DMS153 treated with DMSO at 0.1 percent for 48 hours (cell line): ENCODE results near the gene ZNFX1.

Source experiments
- DNase-seq: peaks from one replicate; lab custom pipeline; 2025; ENCODE audit not compliant: unreplicated experiment; lab: John Stamatoyannopoulos, UW

ZNFX1 gene

GRCh38 chr20:49293122-49293521, 15.3 kb upstream of the ZNFX1 start:
- DNase-seq, result no peak

DNA sequence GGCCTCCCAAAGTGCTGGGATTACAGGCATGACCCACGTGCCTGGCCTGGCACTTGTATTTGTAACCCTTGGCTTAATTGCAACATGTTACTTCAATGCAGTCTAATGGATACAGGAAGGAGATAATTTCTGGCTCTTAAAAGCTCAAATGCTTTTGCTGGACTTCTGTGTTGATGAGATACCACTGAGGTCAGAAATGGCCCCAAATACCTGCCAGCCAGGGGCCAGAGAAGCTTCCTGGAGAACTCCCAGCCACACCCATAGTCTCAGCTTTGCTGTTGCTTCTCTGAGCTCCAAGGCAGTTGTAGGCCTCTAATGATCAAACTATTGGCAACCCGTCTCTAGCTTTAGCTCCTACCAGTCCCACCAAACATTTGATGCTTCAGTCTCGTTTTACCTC, 14.2 kb upstream of the ZNFX1 start:
- no peak for DNase-seq

- DNase-seq, result no peak
Observed at GRCh38 chr20:49291200-49291599, 13.3 kb upstream of the ZNFX1 start.

- no peak for DNase-seq
Observed at GRCh38 chr20:49290608-49291191, 12.8 kb upstream of the ZNFX1 start.

DNA sequence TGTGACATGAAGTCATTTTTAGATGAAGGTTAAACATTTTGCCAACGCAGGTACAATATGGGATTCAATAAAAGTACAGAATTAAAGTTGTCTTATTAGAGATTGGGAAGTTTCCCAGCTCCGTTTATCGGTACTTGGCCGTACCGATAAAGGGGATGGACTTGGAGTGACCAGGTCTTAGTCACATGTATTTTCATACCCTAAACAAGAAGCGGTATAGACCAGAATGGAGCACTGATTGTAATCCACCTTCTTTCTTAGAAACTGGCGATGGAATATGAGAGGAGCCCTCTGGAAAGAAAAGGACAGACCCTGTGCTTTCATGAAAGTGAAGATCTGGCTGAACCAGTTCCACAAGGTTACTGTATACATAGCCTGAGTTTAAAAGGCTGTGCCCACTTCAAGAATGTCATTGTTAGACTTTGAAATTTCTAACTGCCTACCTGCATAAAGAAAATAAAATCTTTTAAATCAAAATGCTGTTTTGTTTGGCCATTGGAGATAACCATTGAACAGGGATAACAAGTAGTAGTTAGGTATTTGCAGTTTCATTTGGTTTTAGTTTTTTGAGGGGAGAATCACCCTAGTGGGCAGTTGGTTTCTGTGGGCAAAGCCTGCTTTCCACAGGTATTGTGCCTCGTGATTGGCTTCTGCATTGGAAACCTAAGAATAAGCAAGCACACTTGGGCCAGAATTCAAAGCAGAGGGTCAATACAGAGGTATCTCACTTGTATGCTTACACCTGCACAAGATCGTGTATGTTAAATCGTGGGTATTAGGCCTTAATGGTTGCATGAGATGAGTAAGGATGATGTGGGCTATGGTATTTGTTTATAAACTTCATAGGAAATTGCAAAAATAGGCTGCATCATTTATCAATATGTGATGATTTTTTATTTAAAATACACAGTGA, 11.2 kb upstream of the ZNFX1 start:
- DNase-seq, result no peak

DNA sequence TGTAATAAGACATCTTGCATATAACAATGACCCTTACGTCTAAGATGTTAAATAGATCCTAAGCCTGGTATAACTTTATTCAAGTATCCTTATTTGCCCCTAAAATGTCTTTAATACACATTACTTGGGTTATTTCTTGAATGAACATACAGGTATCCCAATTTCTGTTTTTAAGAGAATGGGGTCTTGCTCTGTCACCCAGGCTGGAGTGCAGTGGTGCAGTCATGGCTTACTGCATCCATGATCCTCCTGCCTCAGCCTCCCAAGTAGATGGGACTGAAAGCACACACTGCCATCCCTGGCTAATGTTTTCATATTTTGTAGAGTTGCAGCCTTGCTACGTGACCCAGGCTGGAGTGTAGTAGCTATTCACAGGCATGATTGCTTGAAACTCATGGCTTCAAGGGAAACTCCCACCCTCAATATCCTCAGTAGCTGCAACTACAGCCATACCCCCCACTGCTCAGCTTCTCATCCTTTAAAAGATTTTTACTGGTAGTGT, 10.4 kb upstream of the ZNFX1 start:
- no peak for DNase-seq

DNA sequence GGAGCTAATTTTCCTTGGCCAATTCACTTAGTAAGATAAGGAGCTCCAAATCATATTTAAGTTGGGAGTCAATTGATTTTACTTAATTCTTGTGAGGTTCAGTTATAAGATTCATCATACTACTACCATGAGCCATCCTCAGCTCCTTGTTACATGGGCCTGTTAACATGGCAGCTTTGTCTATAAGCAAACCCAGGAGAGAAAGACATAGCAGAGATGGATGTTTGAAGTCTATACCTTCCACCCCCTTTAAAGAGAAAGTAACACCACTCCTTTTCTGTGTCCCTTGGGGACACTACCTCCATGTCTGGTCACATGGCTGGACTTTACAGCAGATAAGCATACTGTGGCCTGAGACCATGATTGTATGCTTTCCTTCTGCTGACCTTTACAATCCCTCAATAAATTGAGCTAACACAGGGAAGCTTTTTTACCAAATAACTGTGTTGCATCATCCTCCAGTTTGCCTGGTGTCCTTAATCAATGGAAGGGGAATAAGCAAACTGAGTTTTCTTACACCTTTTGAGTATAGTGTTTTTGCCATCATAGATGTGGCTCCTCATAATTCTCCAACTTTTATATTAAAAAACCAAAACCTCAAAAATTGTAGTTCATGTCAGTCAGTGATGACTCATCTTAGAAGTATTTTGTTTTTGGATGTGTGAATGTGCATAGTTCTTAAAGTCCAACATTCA, 9.8 kb upstream of the ZNFX1 start:
- no peak for DNase-seq

DNA sequence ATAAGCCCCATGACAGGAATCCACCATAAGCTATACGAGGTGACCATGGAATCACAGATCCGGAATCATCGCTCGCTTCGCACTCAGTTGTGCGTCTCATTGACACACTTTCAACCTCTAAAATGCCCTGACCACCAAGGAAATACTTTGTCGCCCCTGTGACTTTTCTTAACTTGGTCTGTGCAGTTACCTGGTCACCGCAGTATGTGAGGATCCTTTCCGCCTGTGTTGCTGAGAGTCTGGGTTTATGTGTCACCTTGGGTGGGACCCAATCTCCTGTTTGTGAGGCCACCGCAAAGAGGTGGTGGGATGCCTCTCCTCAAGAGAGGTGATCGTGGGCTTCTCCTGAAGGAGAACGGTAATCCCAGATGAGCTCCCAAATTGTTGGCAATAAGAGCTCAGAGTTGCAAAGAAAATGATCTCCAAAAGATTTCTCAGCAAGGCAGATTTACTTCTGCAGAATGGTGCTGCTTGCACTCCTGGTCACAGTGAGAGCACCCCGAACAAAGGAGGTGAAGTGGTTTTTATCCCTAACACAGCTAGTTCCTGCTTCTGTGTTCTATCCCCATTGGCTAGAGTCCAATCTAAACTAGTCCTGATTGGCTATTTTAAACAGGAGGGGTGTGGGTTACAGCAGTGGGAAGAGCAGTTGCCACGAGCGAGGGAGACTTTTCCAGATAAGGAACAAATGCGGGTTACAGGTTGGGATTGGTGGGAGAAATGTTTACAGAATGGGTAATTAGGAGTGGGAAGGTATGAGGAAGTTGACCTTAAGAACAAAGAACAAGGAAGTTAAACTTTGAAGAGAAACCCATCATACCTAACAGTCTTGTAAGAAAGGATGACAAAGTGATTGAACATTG, 9.1 kb upstream of the ZNFX1 start:
- no peak for DNase-seq

DNA sequence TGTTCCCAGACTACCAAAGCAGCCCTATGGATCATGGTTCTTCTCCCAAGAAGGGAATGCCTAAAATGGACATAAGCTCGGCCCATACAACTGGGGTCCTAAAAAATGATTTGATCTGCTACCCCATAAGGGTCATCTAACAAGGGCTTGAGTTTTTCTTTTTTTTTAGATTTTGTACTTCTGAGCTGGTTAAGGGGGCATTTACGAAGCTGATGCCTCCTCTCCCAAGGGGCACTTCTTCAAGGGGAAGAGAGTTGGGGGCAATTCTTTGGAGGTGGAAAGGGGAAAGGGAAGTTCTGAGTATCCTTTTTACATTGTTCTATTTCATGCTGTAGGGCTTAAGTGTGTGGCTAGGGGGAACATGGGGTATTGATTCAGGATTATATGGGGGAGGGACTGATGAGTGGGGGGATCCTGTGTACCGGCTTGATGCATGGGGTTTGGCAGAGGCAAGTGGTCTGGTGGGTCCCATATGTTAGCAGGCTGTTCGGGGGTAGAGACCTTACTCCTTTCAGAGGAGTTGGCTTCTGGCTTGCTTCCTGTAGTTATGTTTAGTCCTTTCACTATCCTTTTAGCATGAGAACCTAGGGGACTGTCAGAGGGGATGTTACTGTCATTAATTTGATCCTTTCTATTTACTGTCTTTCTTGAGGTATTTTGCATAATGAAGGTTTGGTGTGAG, 8.1 kb upstream of the ZNFX1 start:
- no peak for DNase-seq

GRCh38 chr20:49285233-49285668, 7.4 kb upstream of the ZNFX1 start:
- no peak for DNase-seq

DNA sequence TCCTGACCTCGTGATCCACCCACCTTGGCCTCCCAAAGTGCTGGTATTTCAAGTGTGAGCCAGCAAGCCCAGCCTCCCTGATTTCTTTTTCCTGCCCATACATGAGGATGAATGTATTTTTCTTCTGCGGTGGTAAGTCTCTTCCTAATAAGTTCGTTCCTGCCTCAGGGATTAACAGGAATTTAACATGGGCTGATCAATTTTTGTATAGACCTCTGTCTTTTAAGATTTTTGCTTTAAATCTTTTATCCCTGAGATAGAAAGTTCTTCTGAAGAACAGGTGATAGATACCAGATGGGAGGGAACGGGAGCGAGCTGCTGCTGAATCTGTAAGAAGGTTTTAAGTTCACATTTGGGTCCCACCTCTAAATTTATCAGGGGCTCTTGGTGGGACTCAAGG, 7.0 kb upstream of the ZNFX1 start:
- no peak for DNase-seq

- no peak for DNase-seq
Observed at GRCh38 chr20:49283703-49284625, 6.1 kb upstream of the ZNFX1 start.

- no peak for DNase-seq
Observed at GRCh38 chr20:49283176-49283702, 5.4 kb upstream of the ZNFX1 start.

GRCh38 chr20:49282584-49283171, 4.8 kb upstream of the ZNFX1 start:
- DNase-seq, result no peak

- no peak for DNase-seq
Observed at GRCh38 chr20:49281913-49282467, 4.1 kb upstream of the ZNFX1 start.

GRCh38 chr20:49281059-49281912, 3.4 kb upstream of the ZNFX1 start:
- no peak for DNase-seq

DNA sequence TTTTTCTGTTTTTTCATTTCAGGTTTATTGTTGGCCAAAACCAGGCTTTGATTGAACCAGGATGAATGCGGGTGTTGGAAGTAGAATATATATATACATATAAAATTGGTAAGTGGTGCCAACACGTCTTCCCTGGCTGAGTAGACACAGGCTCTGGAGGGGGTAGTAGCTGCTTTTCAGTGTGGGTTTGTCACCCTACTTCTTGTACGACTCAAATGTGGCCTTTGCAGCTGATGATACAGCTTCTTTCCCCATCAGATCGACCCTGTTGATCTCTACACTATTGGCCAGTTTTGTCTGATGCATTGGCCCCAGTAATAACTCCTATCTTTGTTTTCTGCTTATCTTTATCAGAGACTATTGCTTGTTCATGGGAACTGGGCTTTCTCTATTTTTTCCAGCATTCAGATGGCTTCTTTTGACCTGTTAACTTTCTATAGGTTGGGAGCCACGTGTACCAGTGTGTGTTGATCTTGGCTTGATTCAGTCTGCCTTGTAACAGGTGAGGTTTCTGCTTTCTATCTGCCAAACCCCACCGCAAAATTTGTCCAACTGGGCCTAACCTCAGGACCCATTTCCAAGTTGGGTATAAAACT, 2.7 kb upstream of the ZNFX1 start:
- DNase-seq, result no peak
